Thoracic aorta (tissue), 2 donors: ENCODE measurements around the gene UBE2E2. TPM values are rescaled to one million over a fixed set of nuclear protein-coding genes. Genes with fewer than 3 reads are reported as not detected.

Experiments used
- ATAC-seq: fragments of 150-250 bp; one replicate; pipeline ENCODE4 v1.8.0; 2017; ENCODE audit warnings: low read depth; ENCODE audit not compliant: insufficient number of reproducible peaks, low FRiP score
- DNase-seq: peaks from one replicate; pipeline ENCODE4 v3.0.0-alpha.2; 2020; ENCODE audit warnings: low spot score
- H3K27ac ChIP-seq, 2 donors: fragments of 200-600 bp; sonication (generic); 1 replicate in 1 of 2; 2 replicates in 1 of 2; pipeline ENCODE4 v1.5.1; 2016; ENCODE audit warnings: mild to moderate bottlenecking in 2 of 2, moderate library complexity in 2 of 2
- H3K27me3 ChIP-seq: fragments of 200-600 bp; sonication (generic); replicated peaks from 2 replicates; pipeline ENCODE4 v1.6.0; 2016; ENCODE audit warnings: mild to moderate bottlenecking; ENCODE audit not compliant: insufficient read depth
- H3K36me3 ChIP-seq: fragments of 200-600 bp; sonication (generic); one replicate; pipeline ENCODE4 v1.5.1; 2016
- H3K4me1 ChIP-seq, 2 donors: fragments of 200-600 bp; sonication (generic); 1 replicate in 1 of 2; 2 replicates in 1 of 2; pipeline versions ENCODE4 v1.5.1 to v1.6.0; 2016; ENCODE audit warnings: low read depth in 2 of 2, mild to moderate bottlenecking in 1 of 2; ENCODE audit not compliant: control insufficient read depth in 1 of 2
- H3K4me3 ChIP-seq: fragments of 200-600 bp; sonication (generic); 2 replicates; pipeline ENCODE4 v1.5.1; 2016; ENCODE audit warnings: mild to moderate bottlenecking
- H3K9me3 ChIP-seq: fragments of 200-600 bp; sonication (generic); 2 replicates; pipeline ENCODE4 v1.5.1; 2016
- total RNA-seq, 2 donors: library from RNA; depleted of rRNA; stranded (reverse); fragments of >200 nt; gene quantifications; one replicate each; pipeline versions ENCODE4 v1.1.0 to v1.2.3, GENCODE V29; 2016
- TF ChIP-seq, protein P1 (sequence below): fragments of 200-600 bp; sonication (generic); IDR thresholded peaks from one replicate; pipeline ENCODE4 v1.5.1; 2019; ENCODE audit warnings: antibody characterized with exemption

The UBE2E2 gene
- total RNA-seq, 2 donors from 2014 or later = 30.3 to 44.0 TPM

DNA sequence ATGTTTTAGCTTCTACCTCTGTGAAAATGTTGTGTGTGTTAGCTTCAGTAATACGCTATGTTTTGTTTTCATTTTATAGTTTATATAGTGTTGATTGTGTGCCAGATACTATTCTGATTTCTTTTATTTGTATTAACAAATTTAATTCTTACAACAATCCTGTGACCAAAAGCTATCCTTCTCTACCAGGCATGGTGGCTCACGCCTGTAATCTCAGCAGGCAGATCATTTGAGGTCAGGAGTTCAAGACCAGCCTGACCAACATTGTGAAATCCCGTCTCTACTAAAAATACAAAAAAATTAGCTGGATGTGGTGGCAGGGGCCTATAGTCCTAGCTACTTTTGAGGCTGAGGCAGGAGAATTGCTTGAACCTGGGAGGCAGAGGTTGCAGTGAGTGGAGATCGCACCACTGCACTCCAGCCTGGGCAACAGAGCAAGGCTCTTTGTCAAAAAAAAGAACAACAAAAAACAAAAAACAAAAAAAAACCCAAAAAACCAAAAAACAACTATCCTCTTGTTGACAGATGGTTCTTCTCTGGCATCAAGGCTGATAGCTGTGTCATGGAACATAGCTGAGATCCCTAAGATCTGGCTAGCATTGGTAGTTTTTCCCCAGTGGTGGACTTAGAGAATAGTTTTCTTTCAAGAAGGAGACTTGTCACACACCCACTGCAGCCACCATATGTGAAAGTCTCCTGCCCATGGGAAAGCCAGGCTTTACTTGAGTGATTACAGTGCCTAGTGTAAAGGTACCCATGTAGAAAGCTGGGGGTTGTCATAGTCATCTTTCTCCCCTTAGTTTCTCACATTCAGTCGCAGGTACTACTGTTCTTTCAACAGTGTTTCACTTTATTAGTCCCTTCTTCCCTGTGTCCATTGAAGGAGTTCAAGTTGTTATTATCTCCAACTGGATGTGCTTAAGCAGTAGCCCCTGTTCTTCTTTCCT is 116.5 kb downstream of the UBE2E2 start:
- TF ChIP-seq, protein P1, sequence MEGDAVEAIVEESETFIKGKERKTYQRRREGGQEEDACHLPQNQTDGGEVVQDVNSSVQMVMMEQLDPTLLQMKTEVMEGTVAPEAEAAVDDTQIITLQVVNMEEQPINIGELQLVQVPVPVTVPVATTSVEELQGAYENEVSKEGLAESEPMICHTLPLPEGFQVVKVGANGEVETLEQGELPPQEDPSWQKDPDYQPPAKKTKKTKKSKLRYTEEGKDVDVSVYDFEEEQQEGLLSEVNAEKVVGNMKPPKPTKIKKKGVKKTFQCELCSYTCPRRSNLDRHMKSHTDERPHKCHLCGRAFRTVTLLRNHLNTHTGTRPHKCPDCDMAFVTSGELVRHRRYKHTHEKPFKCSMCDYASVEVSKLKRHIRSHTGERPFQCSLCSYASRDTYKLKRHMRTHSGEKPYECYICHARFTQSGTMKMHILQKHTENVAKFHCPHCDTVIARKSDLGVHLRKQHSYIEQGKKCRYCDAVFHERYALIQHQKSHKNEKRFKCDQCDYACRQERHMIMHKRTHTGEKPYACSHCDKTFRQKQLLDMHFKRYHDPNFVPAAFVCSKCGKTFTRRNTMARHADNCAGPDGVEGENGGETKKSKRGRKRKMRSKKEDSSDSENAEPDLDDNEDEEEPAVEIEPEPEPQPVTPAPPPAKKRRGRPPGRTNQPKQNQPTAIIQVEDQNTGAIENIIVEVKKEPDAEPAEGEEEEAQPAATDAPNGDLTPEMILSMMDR = no peak
- H3K4me1 ChIP-seq = peaks cover under 1 to 14% of the 10 kb centered on the region in 2 donors
- no peaks in the 10 kb centered on the region for H3K27me3 ChIP-seq
- DNase-seq (no peak), ATAC-seq (no peak)
- no peaks in the 10 kb centered on the region for H3K36me3 ChIP-seq
- no peaks in the 10 kb centered on the region for H3K9me3 ChIP-seq
- H3K27ac ChIP-seq = no peak overlapping the region
- no peak overlapping the region for H3K4me3 ChIP-seq

DNA sequence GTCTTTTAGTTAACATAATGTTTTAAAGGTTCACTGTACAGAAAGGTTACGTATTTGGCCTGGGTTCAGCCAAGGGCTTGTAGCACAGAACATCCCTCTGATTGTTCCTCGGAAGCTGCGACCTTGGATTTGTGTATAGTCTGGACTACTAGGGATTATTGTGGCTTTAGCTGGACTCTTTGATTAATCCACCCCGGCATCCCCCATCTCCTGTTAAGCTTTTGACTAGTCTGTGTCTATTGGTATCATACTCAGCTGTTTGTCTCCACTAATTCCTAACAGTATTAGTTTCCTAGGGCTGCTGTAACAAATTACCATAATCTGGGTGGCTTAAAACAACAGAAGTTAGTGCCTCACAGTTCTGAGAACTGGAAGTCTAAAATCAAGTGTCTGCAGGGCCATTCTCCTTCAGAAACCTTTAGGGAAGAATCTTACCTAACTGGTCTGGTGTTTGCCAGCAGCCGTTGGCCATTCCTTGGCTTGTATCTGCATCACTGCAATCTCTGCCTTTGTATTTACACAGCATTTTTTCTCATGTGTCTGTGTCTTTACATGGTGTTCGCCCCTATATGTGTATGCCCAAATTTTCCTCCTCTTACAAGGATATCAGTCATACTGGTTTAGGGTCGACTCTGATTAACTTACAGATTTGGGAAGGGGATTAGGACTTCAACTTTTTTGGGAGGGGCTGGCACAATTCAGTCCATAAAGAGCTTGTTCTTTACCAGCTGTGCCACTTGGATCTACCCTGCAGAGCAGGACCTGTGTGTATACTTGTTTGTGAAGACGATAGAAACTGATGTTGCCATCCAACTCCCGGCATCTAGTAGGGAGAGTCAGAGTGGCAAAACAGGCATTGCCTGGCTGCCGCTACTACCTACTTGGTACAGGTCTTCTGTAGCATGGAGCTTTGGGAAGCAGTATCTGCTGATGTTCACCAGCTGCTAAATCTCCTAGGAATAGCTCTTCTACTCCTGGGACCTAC is 117.8 kb downstream of the UBE2E2 start:
- no peak overlapping the region for H3K4me3 ChIP-seq
- H3K27me3 ChIP-seq = no peaks in the 10 kb centered on the region
- DNase-seq = no peak
- H3K36me3 ChIP-seq = no peaks in the 10 kb centered on the region
- peaks cover 8 to 27% of the 10 kb centered on the region in 2 donors for H3K4me1 ChIP-seq
- H3K27ac ChIP-seq = no peak overlapping the region
- H3K9me3 ChIP-seq = no peaks in the 10 kb centered on the region
- no peak for ATAC-seq
- TF ChIP-seq, protein P1 = no peak

GRCh38 chr3:23324745-23325144 is 121.6 kb downstream of the UBE2E2 start:
- H3K4me3 ChIP-seq = no peak overlapping the region
- ATAC-seq (no peak), DNase-seq (no peak)
- TF ChIP-seq, protein P1 = no peak
- no peaks in the 10 kb centered on the region for H3K36me3 ChIP-seq
- no peaks in the 10 kb centered on the region for H3K9me3 ChIP-seq
- peaks cover 8 to 29% of the 10 kb centered on the region in 2 donors for H3K4me1 ChIP-seq
- H3K27me3 ChIP-seq = no peaks in the 10 kb centered on the region
- H3K27ac ChIP-seq = no peak overlapping the region

DNA sequence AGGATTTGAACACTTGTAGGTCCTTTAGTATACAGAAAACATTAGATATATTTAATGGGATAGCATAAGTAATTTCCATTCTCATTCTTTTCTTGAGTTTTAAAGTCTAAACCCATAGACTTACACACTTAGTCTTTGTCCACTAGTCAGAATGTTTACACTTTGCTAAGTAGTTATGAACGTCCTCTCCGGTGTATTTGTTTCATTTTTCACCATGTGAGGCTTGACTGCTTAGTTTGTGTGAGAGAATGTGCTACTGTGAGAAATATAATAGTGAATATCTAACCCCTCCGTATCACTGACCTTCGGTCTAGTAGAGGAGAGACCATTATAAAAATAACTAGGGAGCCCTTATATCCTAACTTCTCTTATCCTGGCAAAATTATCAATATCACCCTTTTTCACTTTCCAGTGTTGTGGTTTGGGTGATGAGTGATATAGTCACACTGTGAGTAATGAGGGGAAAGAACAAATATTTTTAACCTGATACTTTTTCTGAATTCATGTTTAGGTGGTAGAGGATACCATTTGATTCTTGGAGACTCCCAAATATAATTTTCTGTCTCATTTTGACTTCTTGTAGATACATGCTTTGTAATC is 122.4 kb downstream of the UBE2E2 start:
- TF ChIP-seq, protein P1 = no peak
- DNase-seq (no peak), ATAC-seq (no peak)
- Histone ChIP-seq H3K27ac (no peak overlapping the region), H3K9me3 (no peaks in the 10 kb centered on the region), H3K36me3 (no peaks in the 10 kb centered on the region), H3K4me3 (no peak overlapping the region), H3K27me3 (no peaks in the 10 kb centered on the region), H3K4me1 (peaks cover 8 to 29% of the 10 kb centered on the region in 2 donors)
